ENCODE measurements around the gene OR5P2. TPM values are rescaled to one million over a fixed set of nuclear protein-coding genes. Genes with fewer than 3 reads are reported as not detected.
"Not testable (repeated sequence)": the region's sequence is repeated elsewhere in the genome, so short reads cannot be mapped to it uniquely, and the experiment has no call there.

OR5P2 gene
- total RNA-seq, 4 donors from 2014 or later: 0.84 TPM; not detected in 3

DNA sequence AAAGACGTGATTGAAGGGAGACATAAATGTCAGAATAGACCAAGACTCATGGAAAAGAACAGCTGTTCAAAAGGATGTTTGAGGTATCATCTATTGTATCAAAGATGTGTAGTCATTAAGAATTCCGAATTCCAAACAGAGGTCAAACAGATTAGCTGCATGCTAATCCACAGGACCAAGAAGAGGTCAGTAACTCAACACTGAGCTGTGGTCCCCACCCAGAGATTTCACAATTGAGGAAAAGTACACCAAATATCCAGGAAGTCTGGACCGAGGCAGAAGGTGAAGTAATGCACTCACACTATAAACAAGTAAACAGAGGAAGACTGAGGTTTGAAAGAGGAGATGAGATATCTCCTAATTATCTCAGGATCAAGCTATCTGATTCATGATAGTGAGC is 29.6 kb upstream of the OR5P2 start:
- DNase-seq (ENCODE audit: low spot score): no peak
- no peak for ATAC-seq (ENCODE audit: low FRiP score)
- TF ChIP-seq CTCF (IDR thresholded peaks at IDR 0.05): no peak

- not testable (repeated sequence) for DNase-seq (ENCODE audit: low spot score); ATAC-seq (ENCODE audit: low FRiP score)
Observed at GRCh38 chr11:7820417-7820816, 23.7 kb upstream of the OR5P2 start.

DNA sequence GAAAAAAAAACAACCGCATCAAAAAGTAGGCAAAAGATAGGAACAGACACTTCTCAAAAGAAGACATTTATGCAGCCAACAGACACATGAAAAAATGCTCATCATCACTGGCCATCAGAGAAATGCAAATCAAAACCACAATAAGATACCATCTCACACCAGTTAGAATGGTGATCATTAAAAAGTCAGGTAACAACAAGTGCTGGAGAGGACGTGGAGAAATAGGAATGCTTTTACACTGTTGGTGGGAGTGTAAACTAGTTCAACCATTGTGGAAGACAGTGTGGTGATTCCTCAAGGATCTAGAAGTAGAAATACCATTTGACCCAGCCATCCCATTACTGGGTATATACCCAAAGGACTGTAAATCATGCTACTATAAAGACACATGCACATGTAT is 18.2 kb upstream of the OR5P2 start:
- not testable (repeated sequence) for ATAC-seq (ENCODE audit: low FRiP score); DNase-seq (ENCODE audit: low spot score)

- DNase-seq (ENCODE audit: low spot score); ATAC-seq (ENCODE audit: low FRiP score): not testable (repeated sequence)
Observed at GRCh38 chr11:7810301-7810700, 13.6 kb upstream of the OR5P2 start.

DNA sequence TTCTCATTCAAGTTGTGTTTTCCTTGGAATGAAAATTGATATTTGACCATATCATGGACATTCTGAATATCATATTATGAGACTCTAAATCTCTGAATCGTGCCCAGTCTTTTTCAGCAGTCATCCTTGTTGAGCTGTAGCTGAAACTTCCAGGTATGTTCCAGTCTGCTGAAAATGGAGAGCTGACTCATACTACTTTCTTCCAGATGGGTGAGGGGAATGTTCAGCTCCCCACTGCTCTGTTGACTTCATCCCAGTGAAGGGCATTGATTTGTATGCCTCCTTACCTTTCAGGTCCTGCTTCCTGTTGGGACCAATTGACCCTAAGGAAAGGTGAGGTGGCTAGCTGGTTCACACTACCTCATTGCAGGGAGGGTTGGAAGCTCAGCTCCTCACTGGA is 3.5 kb downstream of the OR5P2 start:
- ATAC-seq (ENCODE audit: low FRiP score) (no peak), DNase-seq (ENCODE audit: low spot score) (no peak)
- no peak for TF ChIP-seq CTCF (IDR thresholded peaks at IDR 0.05)

DNA sequence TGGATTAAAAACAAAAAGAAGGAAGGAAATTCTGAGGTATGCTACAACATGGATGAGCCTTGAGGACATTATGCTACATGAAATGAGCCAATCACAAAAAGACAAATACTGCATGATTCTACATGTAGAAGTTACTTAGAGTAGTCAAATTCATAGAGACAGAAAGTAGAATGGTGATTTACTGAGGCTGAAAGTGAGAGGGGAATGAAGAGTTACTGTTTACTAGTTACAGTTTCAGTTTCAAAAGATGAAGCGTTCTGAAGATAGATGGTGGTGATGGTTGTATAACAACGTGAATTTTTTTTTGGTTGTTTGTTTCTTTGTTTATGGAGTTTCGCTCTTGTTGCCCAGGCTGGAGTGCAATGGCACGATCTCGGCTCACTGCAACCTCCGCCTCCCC is 9.5 kb downstream of the OR5P2 start:
- no peak for DNase-seq (ENCODE audit: low spot score)
- TF ChIP-seq CTCF (IDR thresholded peaks at IDR 0.05): no peak
- ATAC-seq (ENCODE audit: low FRiP score): no peak

- no peak for TF ChIP-seq CTCF (IDR thresholded peaks at IDR 0.05)
- ATAC-seq (ENCODE audit: low FRiP score) (no peak), DNase-seq (ENCODE audit: low spot score) (no peak)
Observed at GRCh38 chr11:7775689-7776088, 21.1 kb downstream of the OR5P2 start.

GRCh38 chr11:7764301-7764700 is 32.4 kb downstream of the OR5P2 start:
- DNase-seq (ENCODE audit: low spot score); ATAC-seq (ENCODE audit: low FRiP score): not testable (repeated sequence)

DNA sequence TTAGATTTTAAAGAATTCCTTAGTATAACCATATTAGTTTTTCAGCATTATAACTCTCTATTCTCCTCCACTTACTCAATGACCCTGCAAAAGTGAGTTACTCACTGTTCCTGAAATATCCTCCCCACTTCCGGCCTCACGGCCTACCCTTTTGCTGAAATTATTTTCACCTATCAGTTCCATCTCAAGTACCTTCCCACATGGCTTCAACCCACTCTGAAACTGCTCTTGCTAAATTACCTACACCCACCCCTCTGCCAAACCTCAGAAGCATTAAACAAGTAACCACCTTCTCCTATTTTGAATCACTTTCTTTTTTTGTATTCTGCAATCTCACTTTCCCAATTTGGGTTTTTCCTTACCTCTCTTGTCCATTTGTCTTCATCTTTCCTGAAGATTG is 37.7 kb downstream of the OR5P2 start:
- no peak for TF ChIP-seq CTCF (IDR thresholded peaks at IDR 0.05)
- no peak for ATAC-seq (ENCODE audit: low FRiP score)
- DNase-seq (ENCODE audit: low spot score): no peak

Data from omental fat pad (tissue), 4 donors.